GM19043 (cell line): Measurements from ENCODE around the gene SNAI1.

Experiments
- ATAC-seq: cut with Tn5 transposase; IDR thresholded peaks from one replicate; pipeline ENCODE4 v1.9.1; 2021; ENCODE audit warnings: low read depth; ENCODE audit not compliant: unreplicated experiment

SNAI1 gene

GRCh38 chr20:50032955-50033666, 50.3 kb downstream of the SNAI1 start:
- ATAC-seq = no peak

- ATAC-seq = no peak
Measured at GRCh38 chr20:50034567-50035180, 51.9 kb downstream of the SNAI1 start.

GRCh38 chr20:50036703-50037102, 53.9 kb downstream of the SNAI1 start:
- no peak for ATAC-seq

- no peak for ATAC-seq
Measured at GRCh38 chr20:50037123-50037522, 54.3 kb downstream of the SNAI1 start.

- ATAC-seq = no peak
Measured at GRCh38 chr20:50037575-50037974, 54.8 kb downstream of the SNAI1 start.

- ATAC-seq = no peak
Measured at GRCh38 chr20:50038169-50038568, 55.4 kb downstream of the SNAI1 start.
